H1 (cell line): ENCODE measurements around the gene ARL6IP5. TPM values are rescaled to one million over a fixed set of nuclear protein-coding genes. Genes with fewer than 3 reads are reported as not detected.

Experiments
- GTF2F1 ChIP-seq: IDR thresholded peaks from 2 replicates; pipeline ENCODE4 v1.6.1; 2012; ENCODE audit warnings: low read depth, low read length, improper control_type of control experiment, borderline replicate concordance
- RBBP5 ChIP-seq: IDR thresholded peaks from 2 replicates; pipeline ENCODE4 v1.7.1; 2012; ENCODE audit warnings: low read depth, mild to moderate bottlenecking, inconsistent platforms, low read length, moderate library complexity, borderline replicate concordance
- polyA plus RNA-seq, 7 experiments: library from polyadenylated mRNA; depleted of rRNA in 3 of 7; stranded (reverse) in 5 of 7; unstranded in 2 of 7; fragments of >200 nt in 5 of 7; fragments of 200-250 nt in 2 of 7; gene quantifications; 1 replicate in 5 of 7; 2 replicates in 1 of 7; 4 replicates in 1 of 7; pipeline versions ENCODE4 v1.2.1 to v1.2.3, GENCODE V29; 2011 to 2013; ENCODE audit warnings: missing spikeins in 2 of 7, mixed read lengths in 2 of 7
- total RNA-seq: library from RNA; stranded (reverse); fragmentation: NEBNext Ultra II Directional; extraction: Animal tissue kit (Norgen Biotek cat#: 25700); gene quantifications from 2 replicates; pipeline ENCODE4 v1.2.1, GENCODE V29; 2021
- TF ChIP-seq, protein P1 (sequence below): IDR thresholded peaks from 2 replicates; pipeline ENCODE4 v1.6.1; 2011; ENCODE audit warnings: low read depth, mild to moderate bottlenecking, low read length; ENCODE audit not compliant: insufficient read depth

The ARL6IP5 gene
- total and polyA plus RNA-seq, 2 of the 8 experiments (the other 6 are each of a cell fraction or from before 2014, with no cell fraction given): 24.9 to 30.1 TPM

DNA sequence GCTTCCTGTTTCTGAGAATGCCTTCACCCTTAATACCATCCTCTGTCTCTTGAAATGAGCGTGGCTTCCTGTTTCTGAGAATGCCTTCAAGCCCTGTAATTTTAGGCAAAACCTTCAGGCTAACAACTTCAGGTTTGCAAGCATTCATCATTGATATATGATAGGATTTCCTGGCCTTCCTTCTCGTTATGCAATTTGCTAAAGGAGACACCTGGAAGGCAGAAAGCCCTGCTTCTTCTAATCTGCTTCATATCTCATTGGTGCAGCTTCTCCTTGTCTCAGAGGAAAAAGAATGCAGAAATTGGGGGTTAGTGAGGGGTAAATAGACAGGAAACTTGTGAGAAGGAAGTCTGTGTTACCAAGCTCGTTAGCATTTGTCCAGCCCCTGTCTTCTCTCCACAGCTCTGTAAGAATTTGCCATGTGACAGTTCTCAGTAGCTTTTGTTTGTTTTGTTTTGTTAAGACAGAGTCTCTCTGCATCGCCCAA lies 7.3 kb downstream of the ARL6IP5 start (continued):
- no peak for TF ChIP-seq RBBP5
- TF ChIP-seq, protein P1, sequence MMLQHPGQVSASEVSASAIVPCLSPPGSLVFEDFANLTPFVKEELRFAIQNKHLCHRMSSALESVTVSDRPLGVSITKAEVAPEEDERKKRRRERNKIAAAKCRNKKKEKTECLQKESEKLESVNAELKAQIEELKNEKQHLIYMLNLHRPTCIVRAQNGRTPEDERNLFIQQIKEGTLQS: no peak
- no peak for TF ChIP-seq GTF2F1
- TF ChIP-seq, all 59 proteins: peak for 0
